GM23338 (cell line): ENCODE data around the gene CIDEA. TPM values are rescaled to one million over a fixed set of nuclear protein-coding genes. Genes with fewer than 3 reads are reported as not detected.

Experiments used
- ATAC-seq: fragments of 200-7000 bp; cut with Tn5 transposase; 3 replicates; pipeline ENCODE4 v1.9.1; 2020
- DNase-seq: peaks from one replicate; pipeline ENCODE4 v3.0.0-alpha.2; 2015; ENCODE audit warnings: low spot score
- H2AFZ ChIP-seq: fragments of 200-600 bp; sonication (generic); 2 replicates; pipeline ENCODE4 v1.8.0; 2016; ENCODE audit warnings: antibody characterized with exemption, mild to moderate bottlenecking, moderate library complexity
- H3F3A ChIP-seq: fragments of 200-600 bp; sonication (generic); replicated peaks from 2 replicates; pipeline ENCODE4 v1.8.0; 2017; ENCODE audit warnings: antibody characterized with exemption, mixed run types, low read depth
- H3K27ac ChIP-seq: fragments of 200-600 bp; sonication (generic); 2 replicates; pipeline ENCODE4 v1.6.1; 2016; ENCODE audit warnings: low read depth
- H3K27me3 ChIP-seq: fragments of 200-600 bp; sonication (generic); 2 replicates; pipeline ENCODE4 v1.8.0; 2016; ENCODE audit warnings: mild to moderate bottlenecking, mixed run types, moderate library complexity; ENCODE audit not compliant: insufficient read depth
- H3K36me3 ChIP-seq: fragments of 200-600 bp; sonication (generic); 2 replicates; pipeline ENCODE4 v1.8.0; 2016; ENCODE audit warnings: mild to moderate bottlenecking; ENCODE audit not compliant: insufficient read depth
- H3K4me1 ChIP-seq: fragments of 200-600 bp; sonication (generic); 2 replicates; pipeline ENCODE4 v1.8.0; 2016; ENCODE audit warnings: mild to moderate bottlenecking, moderate library complexity; ENCODE audit not compliant: insufficient read depth
- H3K4me2 ChIP-seq: fragments of 200-600 bp; sonication (generic); 2 replicates; pipeline ENCODE4 v1.7.1; 2017; ENCODE audit warnings: mixed run types
- H3K4me3 ChIP-seq: fragments of 200-600 bp; sonication (generic); 2 replicates; pipeline ENCODE4 v1.6.1; 2016; ENCODE audit warnings: mixed run types
- H3K79me2 ChIP-seq: fragments of 200-600 bp; sonication (generic); replicated peaks from 2 replicates; pipeline ENCODE4 v1.8.0; 2017; ENCODE audit warnings: mild to moderate bottlenecking; ENCODE audit not compliant: insufficient read depth
- H3K9me2 ChIP-seq: fragments of 200-600 bp; sonication (generic); 2 replicates; pipeline ENCODE4 v1.8.0; 2017; ENCODE audit not compliant: insufficient read depth
- H4K20me1 ChIP-seq: fragments of 200-600 bp; sonication (generic); replicated peaks from 2 replicates; pipeline ENCODE4 v1.8.0; 2017; ENCODE audit warnings: mild to moderate bottlenecking; ENCODE audit not compliant: insufficient read depth
- H3K27ac Mint-ChIP-seq: 2 replicates; pipeline ENCODE4 v1.8.0; 2020; ENCODE audit warnings: inconsistent platforms, mild to moderate bottlenecking, moderate library complexity, mixed read lengths
- H3K27me3 Mint-ChIP-seq: 3 replicates; pipeline ENCODE4 v1.8.0; 2022; ENCODE audit warnings: low read depth, mild to moderate bottlenecking, moderate library complexity, mixed read lengths, inconsistent platforms; ENCODE audit not compliant: insufficient read depth, poor library complexity
- H3K36me3 Mint-ChIP-seq: 3 replicates; pipeline ENCODE4 v1.8.0; 2021; ENCODE audit warnings: low read depth, mild to moderate bottlenecking, inconsistent platforms, moderate library complexity, mixed read lengths
- H3K4me1 Mint-ChIP-seq: 3 replicates; pipeline ENCODE4 v1.8.0; 2020; ENCODE audit warnings: mild to moderate bottlenecking, inconsistent platforms, mixed read lengths
- H3K4me3 Mint-ChIP-seq: 3 replicates; pipeline ENCODE4 v1.8.0; 2021; ENCODE audit warnings: moderate library complexity, mild to moderate bottlenecking, inconsistent platforms, mixed read lengths
- H3K9me3 Mint-ChIP-seq: 3 replicates; pipeline ENCODE4 v1.8.0; 2020; ENCODE audit warnings: moderate library complexity, mild to moderate bottlenecking, inconsistent platforms, mixed read lengths
- CREB1 ChIP-seq: fragments of 250-450 bp; sonication (Bioruptor Pico); IDR thresholded peaks from 2 replicates; pipeline ENCODE4 v1.5.0; 2020; ENCODE audit warnings: low read depth, mild to moderate bottlenecking, moderate library complexity
- ZNF462 ChIP-seq: fragments of 250-450 bp; sonication (Bioruptor Pico); IDR thresholded peaks from 2 replicates; pipeline ENCODE4 v1.5.0; 2020; ENCODE audit warnings: mild to moderate bottlenecking, moderate library complexity
- polyA plus RNA-seq: library from polyadenylated mRNA; unstranded; fragments of >200 nt; fragmentation: Nextera tagmentation; extraction: Ambion mirVana; gene quantifications from 2 replicates; pipeline ENCODE4 v1.2.1, GENCODE V29; 2016
- total RNA-seq: library from RNA; depleted of rRNA; stranded (reverse); fragments of >200 nt; shearing (Covaris generic); gene quantifications from 2 replicates; pipeline ENCODE4 v1.2.3, GENCODE V29; 2014

CIDEA gene
- total and polyA plus RNA-seq, 2 experiments from 2014 or later = 0.45 TPM; not detected in 1

- Histone ChIP-seq H3K79me2 (no peaks in the 10 kb centered on the region), H3K36me3 (no peaks in the 10 kb centered on the region), H3K4me2 (no peak overlapping the region), H3K27ac (no peak overlapping the region), H4K20me1 (no peaks in the 10 kb centered on the region), H3K27me3 (no peaks in the 10 kb centered on the region), H3K4me1 (peaks cover 10% of the 10 kb centered on the region; the same call in 1 of the 2 replicates), H3K9me2 (no peaks in the 10 kb centered on the region), H2AFZ (no peak overlapping the region), H3K4me3 (no peak overlapping the region), H3F3A (no peaks in the 10 kb centered on the region; the same call in none of the 2 replicates)
- ATAC-seq (no peak), DNase-seq (no peak)
- Mint-ChIP-seq H3K4me1 (peaks cover 25% of the 10 kb centered on the region), H3K36me3 (no peaks in the 10 kb centered on the region), H3K27ac (no peak overlapping the region), H3K27me3 (peaks cover 20% of the 10 kb centered on the region), H3K9me3 (no peaks in the 10 kb centered on the region), H3K4me3 (no peak overlapping the region)
- TF ChIP-seq ZNF462 (CRISPR knock-in tag) (no peak), CREB1 (CRISPR knock-in tag) (no peak)
These were observed 22.8 kb downstream of the CIDEA start for GRCh38 chr18:12276736-12277554.

GRCh38 chr18:12278215-12278671, 24.1 kb downstream of the CIDEA start:
- Mint-ChIP-seq H3K36me3 (no peaks in the 10 kb centered on the region), H3K4me3 (no peak overlapping the region), H3K9me3 (no peaks in the 10 kb centered on the region), H3K4me1 (peaks cover 31% of the 10 kb centered on the region), H3K27me3 (peaks cover 14% of the 10 kb centered on the region), H3K27ac (no peak overlapping the region)
- H3K4me1 ChIP-seq = peaks cover 10% of the 10 kb centered on the region; the same call in 1 of the 2 replicates
- H3K27me3 ChIP-seq = no peaks in the 10 kb centered on the region
- ATAC-seq (peak; percentile 46), DNase-seq (peak; percentile 62)
- no peaks in the 10 kb centered on the region for H3K9me2 ChIP-seq
- peak overlapping the region; percentile 67; the same call in 1 of the 2 replicates for H3K4me2 ChIP-seq
- no peaks in the 10 kb centered on the region; the same call in none of the 2 replicates for H3F3A ChIP-seq
- H3K36me3 ChIP-seq = no peaks in the 10 kb centered on the region
- no peaks in the 10 kb centered on the region for H4K20me1 ChIP-seq
- no peaks in the 10 kb centered on the region for H3K79me2 ChIP-seq
- no peak overlapping the region for H3K4me3 ChIP-seq
- peak overlapping the region; percentile 63 for H3K27ac ChIP-seq
- peak overlapping the region; percentile 90; the same call in 1 of the 2 replicates for H2AFZ ChIP-seq
- no peak for TF ChIP-seq ZNF462 (CRISPR knock-in tag)
